NCI-H1092 treated with DMSO at 0.1 percent for 48 hours (cell line): Measurements from ENCODE around the gene RANBP3.
"Not testable (repeated sequence)": the region's sequence is repeated elsewhere in the genome, so short reads cannot be mapped to it uniquely, and the experiment has no call there.

Experiments
- DNase-seq: peaks from one replicate; lab custom pipeline; 2025; lab: John Stamatoyannopoulos, UW

The RANBP3 gene

GRCh38 chr19:5987077-5987818 is 9.3 kb upstream of the RANBP3 start:
- peak; percentile 76 for DNase-seq

GRCh38 chr19:5985837-5986236 is 7.9 kb upstream of the RANBP3 start:
- not testable (repeated sequence) for DNase-seq

GRCh38 chr19:5985098-5985783 is 7.3 kb upstream of the RANBP3 start:
- no peak for DNase-seq

GRCh38 chr19:5984600-5984999 is 6.7 kb upstream of the RANBP3 start:
- no peak for DNase-seq

GRCh38 chr19:5983367-5983955 is 5.5 kb upstream of the RANBP3 start:
- no peak for DNase-seq

GRCh38 chr19:5978606-5979552 is 939 bp upstream of the RANBP3 start:
- no peak for DNase-seq

GRCh38 chr19:5977222-5977784 is 637 bp downstream of the RANBP3 start:
- no peak for DNase-seq

GRCh38 chr19:5976768-5977167 is 1.2 kb downstream of the RANBP3 start:
- DNase-seq = no peak

GRCh38 chr19:5975388-5975728 is 2.6 kb downstream of the RANBP3 start:
- DNase-seq = no peak

GRCh38 chr19:5974721-5975387 is 3.1 kb downstream of the RANBP3 start:
- no peak for DNase-seq

- no peak for DNase-seq
These were observed 3.9 kb downstream of the RANBP3 start for GRCh38 chr19:5973867-5974635.

GRCh38 chr19:5973376-5973775 is 4.6 kb downstream of the RANBP3 start:
- DNase-seq = no peak

GRCh38 chr19:5972355-5972731 is 5.6 kb downstream of the RANBP3 start:
- no peak for DNase-seq

- DNase-seq = no peak
These were observed 6.1 kb downstream of the RANBP3 start for GRCh38 chr19:5971714-5972354.

- DNase-seq = no peak
These were observed 8.5 kb downstream of the RANBP3 start for GRCh38 chr19:5969476-5969875.

- no peak for DNase-seq
These were observed 9.2 kb downstream of the RANBP3 start for GRCh38 chr19:5968431-5969373.

GRCh38 chr19:5967994-5968430 is 9.9 kb downstream of the RANBP3 start:
- DNase-seq = peak; percentile 26

- no peak for DNase-seq
These were observed 10.4 kb downstream of the RANBP3 start for GRCh38 chr19:5967571-5967970.

- no peak for DNase-seq
These were observed 11.0 kb downstream of the RANBP3 start for GRCh38 chr19:5966941-5967340.
